ENCODE measurements around the gene DNAJB6.

The DNAJB6 gene

DNA sequence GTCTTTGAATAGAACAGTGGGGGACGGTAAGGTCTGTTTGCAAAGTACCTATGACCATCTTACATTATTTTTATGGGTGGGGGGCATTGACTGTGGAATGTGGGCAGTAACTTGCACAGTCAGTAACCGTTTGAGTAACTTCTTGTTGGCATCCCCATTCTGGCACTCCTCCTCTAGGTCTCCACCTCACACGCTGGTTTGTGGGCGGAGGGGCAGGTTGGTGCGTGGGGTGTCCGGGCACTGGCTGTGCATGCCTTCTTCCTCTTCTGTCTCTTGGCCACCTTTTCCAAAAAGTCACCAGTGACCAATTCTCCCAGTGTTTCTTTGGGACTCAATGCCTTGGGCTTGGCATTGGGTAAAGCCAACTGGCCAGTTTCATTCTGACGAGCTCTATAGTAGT, 43.6 kb downstream of the DNAJB6 start:
- in situ Hi-C loops (cut with MboI; ENCODE audit: low pct_unique_long_range_greater_than_20kb, low sequenced_read_pairs, unreplicated experiment): no loop called here
- no peak for DNase-seq (ENCODE audit: low spot score)
- TF ChIP-seq, protein P1, sequence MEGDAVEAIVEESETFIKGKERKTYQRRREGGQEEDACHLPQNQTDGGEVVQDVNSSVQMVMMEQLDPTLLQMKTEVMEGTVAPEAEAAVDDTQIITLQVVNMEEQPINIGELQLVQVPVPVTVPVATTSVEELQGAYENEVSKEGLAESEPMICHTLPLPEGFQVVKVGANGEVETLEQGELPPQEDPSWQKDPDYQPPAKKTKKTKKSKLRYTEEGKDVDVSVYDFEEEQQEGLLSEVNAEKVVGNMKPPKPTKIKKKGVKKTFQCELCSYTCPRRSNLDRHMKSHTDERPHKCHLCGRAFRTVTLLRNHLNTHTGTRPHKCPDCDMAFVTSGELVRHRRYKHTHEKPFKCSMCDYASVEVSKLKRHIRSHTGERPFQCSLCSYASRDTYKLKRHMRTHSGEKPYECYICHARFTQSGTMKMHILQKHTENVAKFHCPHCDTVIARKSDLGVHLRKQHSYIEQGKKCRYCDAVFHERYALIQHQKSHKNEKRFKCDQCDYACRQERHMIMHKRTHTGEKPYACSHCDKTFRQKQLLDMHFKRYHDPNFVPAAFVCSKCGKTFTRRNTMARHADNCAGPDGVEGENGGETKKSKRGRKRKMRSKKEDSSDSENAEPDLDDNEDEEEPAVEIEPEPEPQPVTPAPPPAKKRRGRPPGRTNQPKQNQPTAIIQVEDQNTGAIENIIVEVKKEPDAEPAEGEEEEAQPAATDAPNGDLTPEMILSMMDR (IDR thresholded peaks at IDR 0.05; ENCODE audit: extremely low read depth, insufficient read depth, missing control alignments): no peak

DNA sequence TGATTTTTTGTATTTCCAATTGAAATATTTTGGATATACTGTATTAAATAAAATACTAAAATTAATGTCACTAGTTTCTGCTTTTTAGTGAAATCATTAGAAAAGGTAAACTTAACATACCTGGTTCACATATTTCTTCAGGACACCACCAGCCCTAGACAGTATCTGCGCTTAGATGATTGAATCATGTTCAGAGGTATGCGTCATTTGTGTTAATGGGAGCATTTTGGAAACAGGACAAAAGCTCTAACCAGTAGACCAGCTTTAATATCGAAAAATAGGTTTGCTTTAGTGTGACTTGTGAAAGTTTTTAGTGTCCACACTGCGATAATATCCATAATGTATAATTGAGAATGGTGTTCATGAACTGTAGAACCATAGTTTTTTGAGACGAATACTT, 47.1 kb downstream of the DNAJB6 start:
- TF ChIP-seq, protein P1 (IDR thresholded peaks at IDR 0.05; ENCODE audit: extremely low read depth, insufficient read depth, missing control alignments): no peak
- DNase-seq (ENCODE audit: low spot score): no peak
- in situ Hi-C loops (cut with MboI; ENCODE audit: low pct_unique_long_range_greater_than_20kb, low sequenced_read_pairs, unreplicated experiment): no loop called here

DNA sequence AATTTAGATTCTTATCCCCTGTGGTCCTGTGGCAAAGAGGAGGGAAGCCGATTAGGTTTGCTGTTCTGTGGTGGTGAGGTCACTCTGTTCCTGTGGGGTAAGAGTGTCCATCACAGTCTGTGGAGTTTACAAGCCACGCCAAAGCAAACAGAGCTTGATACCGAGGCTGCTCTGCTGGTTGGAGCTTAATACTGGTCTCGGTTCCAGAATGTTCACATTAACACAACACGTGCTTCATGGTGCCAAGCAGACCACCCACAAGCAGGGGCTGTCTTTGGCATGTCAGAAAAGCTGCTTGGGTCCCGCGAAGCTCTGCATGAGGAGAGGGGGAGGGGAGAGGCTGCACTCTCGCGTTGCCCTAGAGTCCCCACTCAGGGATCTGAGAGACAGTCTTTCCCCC, 47.5 kb downstream of the DNAJB6 start:
- in situ Hi-C loops (cut with MboI; ENCODE audit: low pct_unique_long_range_greater_than_20kb, low sequenced_read_pairs, unreplicated experiment): no loop called here
- no peak for DNase-seq (ENCODE audit: low spot score)
- TF ChIP-seq, protein P1 (IDR thresholded peaks at IDR 0.05; ENCODE audit: extremely low read depth, insufficient read depth, missing control alignments): no peak

DNA sequence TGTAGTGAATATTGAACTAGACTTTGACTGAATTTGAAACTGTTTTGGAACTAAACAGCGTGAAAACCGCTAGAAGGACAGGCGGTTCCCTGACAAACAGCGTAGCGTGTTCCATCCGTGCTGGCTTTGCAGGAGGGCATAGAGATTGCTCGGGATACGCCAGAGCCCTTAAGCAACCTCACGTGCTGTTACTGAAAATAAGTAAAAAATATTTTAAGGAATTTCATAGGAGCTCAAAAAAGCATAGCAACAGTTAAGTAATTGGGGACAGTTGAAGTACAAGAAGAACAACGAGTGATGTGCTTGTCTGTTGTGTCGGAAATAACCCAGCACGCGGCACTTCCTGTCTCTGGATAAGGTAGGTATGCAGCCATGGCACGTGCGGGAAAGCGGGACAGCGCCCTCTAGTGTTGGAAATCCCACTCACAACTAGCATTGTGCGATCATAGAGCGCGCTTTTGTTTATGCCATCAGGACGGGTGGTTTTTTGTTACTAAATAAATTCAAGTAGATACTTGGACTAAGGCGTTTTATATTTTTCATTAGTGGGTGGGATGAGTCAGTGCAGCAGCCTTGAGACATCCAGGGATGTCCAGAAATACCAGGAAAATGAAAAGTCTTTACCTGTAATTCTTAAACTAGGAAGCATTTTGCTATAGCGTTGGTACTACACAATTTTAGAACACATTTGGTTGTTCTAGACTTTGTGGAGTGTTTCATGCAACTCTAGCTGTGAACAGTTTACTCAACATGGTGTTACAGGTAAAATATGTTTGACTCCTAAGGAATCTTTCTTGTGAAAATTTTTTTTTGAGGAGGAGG, 50.4 kb downstream of the DNAJB6 start:
- TF ChIP-seq, protein P1 (IDR thresholded peaks at IDR 0.05; ENCODE audit: extremely low read depth, insufficient read depth, missing control alignments): peak; percentile 75
- in situ Hi-C loops (cut with MboI; ENCODE audit: low pct_unique_long_range_greater_than_20kb, low sequenced_read_pairs, unreplicated experiment): no loop called here
- peak; percentile 69 for DNase-seq (ENCODE audit: low spot score)

DNA sequence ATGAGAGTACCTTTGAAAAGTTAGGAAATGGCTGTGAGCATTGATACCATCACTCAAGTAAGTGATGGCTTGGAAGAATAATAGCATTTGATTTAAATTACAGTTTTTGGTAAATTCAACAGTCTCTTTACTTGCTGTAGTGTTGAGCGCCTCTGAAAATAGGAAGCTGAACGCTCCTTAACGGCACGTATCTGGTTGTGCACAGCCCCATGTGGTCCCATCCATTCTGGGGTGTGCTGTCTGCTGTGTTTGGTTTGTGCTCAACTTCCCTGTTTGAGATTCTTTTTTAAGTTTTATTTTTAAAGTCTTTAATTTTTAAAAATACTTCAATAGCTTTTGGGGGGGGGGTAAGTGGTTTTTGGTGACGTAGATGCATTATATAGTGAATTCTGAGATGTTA, 51.5 kb downstream of the DNAJB6 start:
- in situ Hi-C loops (cut with MboI; ENCODE audit: low pct_unique_long_range_greater_than_20kb, low sequenced_read_pairs, unreplicated experiment): no loop called here
- no peak for DNase-seq (ENCODE audit: low spot score)
- TF ChIP-seq, protein P1 (IDR thresholded peaks at IDR 0.05; ENCODE audit: extremely low read depth, insufficient read depth, missing control alignments): no peak

DNA sequence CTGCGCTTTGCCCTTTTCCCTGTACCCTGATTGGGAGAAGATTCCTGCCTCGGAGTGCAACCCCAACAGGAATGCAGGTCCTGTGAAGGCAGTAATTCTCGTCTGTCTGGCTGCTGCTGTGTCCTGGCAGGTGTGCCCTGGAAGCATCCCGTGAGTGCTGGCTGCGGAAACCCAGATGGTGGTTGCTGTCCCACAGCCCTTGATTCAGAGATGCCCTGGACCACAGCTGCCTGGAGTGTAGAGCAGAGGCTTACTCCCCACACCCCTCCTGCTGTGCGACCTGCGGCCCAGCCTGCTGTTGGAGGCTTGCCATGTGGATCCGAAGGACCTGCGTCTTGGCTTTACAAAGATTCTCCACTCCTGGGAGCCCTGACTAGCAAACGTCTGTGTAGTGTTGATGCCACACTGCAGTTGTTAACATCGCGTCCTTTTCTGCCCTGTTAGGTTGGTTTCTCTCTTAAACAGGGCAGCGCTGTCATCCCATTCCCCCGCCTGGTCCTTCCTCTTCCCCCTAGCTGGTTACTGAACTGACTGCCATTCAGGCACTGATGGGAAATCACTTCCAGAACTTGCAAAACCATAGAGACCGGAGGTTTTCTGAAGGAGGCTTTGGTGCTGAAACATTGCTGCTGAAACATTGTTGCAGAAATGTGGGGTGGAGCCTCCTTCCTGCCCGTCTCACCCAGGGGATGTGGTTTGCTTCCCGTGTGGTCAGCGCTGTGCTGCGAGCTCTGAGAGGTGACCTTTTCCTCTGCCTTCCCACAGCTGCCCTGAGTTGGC, 53.3 kb downstream of the DNAJB6 start:
- in situ Hi-C loops (cut with MboI; ENCODE audit: low pct_unique_long_range_greater_than_20kb, low sequenced_read_pairs, unreplicated experiment): no loop called here
- TF ChIP-seq, protein P1 (IDR thresholded peaks at IDR 0.05; ENCODE audit: extremely low read depth, insufficient read depth, missing control alignments): no peak
- no peak for DNase-seq (ENCODE audit: low spot score)
